Right lobe of liver (tissue), 6 donors: ENCODE data around the gene ST8SIA2. TPM values are rescaled to one million over a fixed set of nuclear protein-coding genes. Genes with fewer than 3 reads are reported as not detected.

Source experiments
- ATAC-seq, 4 donors: fragments of 200-7000 bp; cut with Tn5 transposase; one replicate each; pipeline ENCODE4 v1.9.1; 2020; ENCODE audit warnings: mild to moderate bottlenecking in 4 of 4, moderate library complexity in 4 of 4
- DNase-seq, 3 donors: peaks; one replicate each; pipeline ENCODE4 v3.0.0-alpha.2; 2020
- H3K27ac ChIP-seq, 3 donors: fragments of 200-600 bp; one replicate each; pipeline ENCODE4 v1.8.0; 2022
- H3K27me3 ChIP-seq, 2 donors: fragments of 200-600 bp; one replicate each; pipeline ENCODE4 v1.8.0; 2022
- H3K36me3 ChIP-seq, 4 donors: fragments of 200-600 bp; sonication (generic) in 1 of 4; one replicate each; pipeline versions ENCODE4 v1.5.1 to v1.8.0; 2017 to 2022; ENCODE audit warnings: control low read depth in 1 of 4
- H3K4me1 ChIP-seq, 4 donors: fragments of 200-600 bp; sonication (generic) in 1 of 4; one replicate each; pipeline versions ENCODE4 v1.5.1 to v1.8.0; 2017 to 2022; ENCODE audit warnings: control low read depth in 1 of 4
- H3K4me3 ChIP-seq, 3 donors: fragments of 200-600 bp; one replicate each; pipeline ENCODE4 v1.8.0; 2022
- H3K9me3 ChIP-seq, 4 donors: fragments of 200-600 bp; sonication (generic) in 1 of 4; one replicate each; pipeline versions ENCODE4 v1.5.1 to v1.8.0; 2017 to 2022; ENCODE audit warnings: control low read depth in 1 of 4
- CTCF ChIP-seq, 4 donors: fragments of 200-600 bp in 3 of 4; fragments of 450-650 bp in 1 of 4; IDR thresholded peaks; one replicate each; pipeline versions ENCODE4 v1.5.1 to v1.8.0; 2016 to 2022; ENCODE audit warnings: antibody characterized with exemption in 4 of 4, mild to moderate bottlenecking in 2 of 4
- POLR2A ChIP-seq: fragments of 450-650 bp; IDR thresholded peaks from one replicate; pipeline ENCODE4 v1.6.1; 2017; ENCODE audit warnings: antibody characterized with exemption, mild to moderate bottlenecking
- WGBS: methylation state at CpG from one replicate; pipeline ENCODE4 v1.1.6; 2018; ENCODE audit warnings: low coverage, low lambda C conversion rate; ENCODE audit not compliant: insufficient coverage; ENCODE audit errors: missing lambda C conversion rate; 5-methylcytosine and 5-hydroxymethylcytosine counted together
- intact Hi-C, 2 donors: fragments of 100-400 bp; cut with DNase I; formaldehyde crosslinking; loops; one replicate each; pipeline versions ENCODE4 v1.11.2 to v1.14.1; 2022
- total RNA-seq, 6 experiments: library from RNA; depleted of rRNA in 2 of 6; stranded (reverse); fragments of >200 nt in 2 of 6; fragmentation: NEBNext Ultra II Directional in 3 of 6; extraction: Animal tissue kit (Norgen Biotek cat#: 25700) in 3 of 6; gene quantifications; one replicate each; pipeline versions ENCODE4 v1.1.0 to v1.2.4, GENCODE V29; 2016 to 2023
- donor health status: DM: no; HTN: yes; CAD: no.
- donor health status: DM: no; HTN: no; CAD: no.
- donor health status: DM: no; HTN: no; CAD: no.
- donor health status: DM: no; HTN: yes; CAD: no.
- donor health status: DM: no; HTN: yes; CAD: no.

Gene ST8SIA2
- total RNA-seq, 6 experiments from 2014 or later: not detected

- Histone ChIP-seq H3K4me1 (no peaks in the 10 kb centered on the region), H3K27ac (no peak overlapping the region), H3K9me3 (no peaks in the 10 kb centered on the region), H3K36me3 (no peaks in the 10 kb centered on the region), H3K27me3 (no peaks in the 10 kb centered on the region), H3K4me3 (no peak overlapping the region)
- WGBS: 35% methylated on average over 13 of the region's 13 CpGs
- DNase-seq: no peak
- intact Hi-C loops: no loop called here
- ATAC-seq: no peak
- TF ChIP-seq CTCF (IDR thresholded peaks at IDR 0.05): no peak
- TF ChIP-seq POLR2A: no peak
These were observed 63.9 kb downstream of the ST8SIA2 start for GRCh38 chr15:92457471-92458041.

GRCh38 chr15:92460023-92460422 lies 66.3 kb downstream of the ST8SIA2 start:
- TF ChIP-seq POLR2A: no peak
- TF ChIP-seq CTCF (IDR thresholded peaks at IDR 0.05): no peak
- intact Hi-C loops: no loop called here
- Histone ChIP-seq H3K4me1 (no peaks in the 10 kb centered on the region), H3K36me3 (no peaks in the 10 kb centered on the region), H3K9me3 (no peaks in the 10 kb centered on the region), H3K27ac (no peak overlapping the region), H3K4me3 (no peak overlapping the region), H3K27me3 (no peaks in the 10 kb centered on the region)
- WGBS: 53% methylated on average over 4 of the region's 4 CpGs
- no peak for ATAC-seq
- DNase-seq: no peak

- Histone ChIP-seq H3K4me3 (no peak overlapping the region), H3K9me3 (no peaks in the 10 kb centered on the region), H3K4me1 (no peaks in the 10 kb centered on the region), H3K27ac (no peak overlapping the region), H3K27me3 (no peaks in the 10 kb centered on the region), H3K36me3 (no peaks in the 10 kb centered on the region)
- intact Hi-C loops: no loop called here
- no peak for DNase-seq
- WGBS: 57% methylated on average over 2 of the region's 2 CpGs
- TF ChIP-seq CTCF (IDR thresholded peaks at IDR 0.05) (no peak), POLR2A (no peak)
- no peak for ATAC-seq
These were observed 68.9 kb downstream of the ST8SIA2 start for GRCh38 chr15:92462424-92463125.

- DNase-seq: no peak
- TF ChIP-seq POLR2A (no peak), CTCF (IDR thresholded peaks at IDR 0.05) (no peak)
- no peak for ATAC-seq
- H3K4me3 ChIP-seq: no peak overlapping the region
- no peaks in the 10 kb centered on the region for H3K27me3 ChIP-seq
- H3K27ac ChIP-seq: no peak overlapping the region
- WGBS: 80% methylated on average over 1 of the region's 5 CpGs
- no peaks in the 10 kb centered on the region for H3K4me1 ChIP-seq
- intact Hi-C loops: no loop called here
- no peaks in the 10 kb centered on the region for H3K9me3 ChIP-seq
- H3K36me3 ChIP-seq: no peaks in the 10 kb centered on the region
These were observed 69.7 kb downstream of the ST8SIA2 start for GRCh38 chr15:92463352-92463751.
